Stimulated activated CD4-positive, alpha-beta T cell treated with anti-CD3 and anti-CD28 coated beads, Interleukin-4, amount 100 ng/mL, for 24 hours (primary cell): ENCODE data around the gene MSI2.

Experiments used
- DNase-seq: peaks from one replicate; pipeline ENCODE4 v3.0.0-alpha.2; 2020

The MSI2 gene

DNA sequence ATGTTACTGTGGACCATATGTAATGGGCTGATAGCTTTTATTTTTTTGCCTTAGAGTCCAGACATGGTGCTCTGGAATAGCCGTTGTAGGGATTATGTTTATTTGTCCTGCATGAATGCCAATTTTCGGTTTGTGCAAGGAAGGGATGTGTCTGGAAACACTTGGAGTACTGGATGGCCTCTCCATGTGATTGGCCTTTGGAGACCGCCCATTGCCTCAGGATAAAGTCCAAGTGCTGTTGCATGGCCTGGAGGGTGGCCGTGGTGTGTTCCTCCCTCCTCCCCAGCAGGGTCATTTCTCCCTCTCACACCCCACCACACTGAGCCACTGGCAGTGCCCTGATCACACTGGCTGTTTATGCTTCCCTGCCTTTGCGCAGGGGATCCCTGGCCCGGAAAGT lies 93.9 kb downstream of the MSI2 start:
- DNase-seq, result no peak

DNA sequence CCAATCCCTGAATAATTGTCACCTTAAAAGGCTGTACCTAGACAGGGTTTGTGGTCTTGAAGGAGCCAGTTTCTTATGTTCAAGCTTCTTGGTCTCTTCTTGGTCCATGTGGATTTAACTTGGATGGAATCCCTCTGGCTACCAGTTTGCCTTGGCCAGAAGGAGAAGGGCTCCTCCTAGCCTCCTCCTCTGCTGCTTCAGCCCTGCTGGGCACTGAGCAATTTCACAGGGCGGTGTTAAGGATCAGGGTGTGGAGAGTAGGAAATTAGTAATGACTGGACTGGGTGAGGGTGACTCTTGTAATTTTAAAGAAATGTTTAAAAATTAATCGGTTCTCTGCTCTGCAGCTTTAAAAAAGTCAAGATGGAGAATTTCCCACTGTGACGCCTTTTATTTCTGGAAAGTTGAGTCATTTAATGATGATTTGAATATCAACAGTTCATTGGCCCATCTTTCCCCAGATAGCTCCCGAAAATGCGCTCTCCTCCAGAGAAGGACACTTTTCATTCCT lies 96.4 kb downstream of the MSI2 start:
- no peak for DNase-seq

GRCh38 chr17:57354673-57355072 lies 98.3 kb downstream of the MSI2 start:
- no peak for DNase-seq

GRCh38 chr17:57355090-57355859 lies 99.0 kb downstream of the MSI2 start:
- DNase-seq, result no peak

GRCh38 chr17:57356153-57356718 lies 99.9 kb downstream of the MSI2 start:
- no peak for DNase-seq

GRCh38 chr17:57356719-57357391 lies 100.5 kb downstream of the MSI2 start:
- DNase-seq, result no peak

DNA sequence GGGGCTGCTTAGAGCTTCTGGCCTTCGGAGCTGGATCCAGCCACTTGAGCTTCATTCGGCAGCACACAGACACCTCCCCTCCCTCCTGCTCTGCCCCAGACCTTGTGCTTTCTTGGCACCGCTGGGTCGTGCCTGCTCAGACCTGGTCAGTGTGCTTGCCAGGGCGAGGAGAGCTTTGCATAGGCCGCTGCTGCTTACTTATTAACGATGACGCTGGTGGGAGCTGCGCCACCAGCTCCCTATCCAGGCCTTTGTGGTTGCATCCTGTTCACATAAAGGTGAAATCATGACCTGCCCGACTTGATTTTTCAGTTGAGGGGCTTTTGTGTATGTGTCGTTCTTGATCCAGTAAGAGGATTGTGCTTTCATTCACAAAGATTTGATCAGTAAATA lies 101.1 kb downstream of the MSI2 start:
- no peak for DNase-seq

DNA sequence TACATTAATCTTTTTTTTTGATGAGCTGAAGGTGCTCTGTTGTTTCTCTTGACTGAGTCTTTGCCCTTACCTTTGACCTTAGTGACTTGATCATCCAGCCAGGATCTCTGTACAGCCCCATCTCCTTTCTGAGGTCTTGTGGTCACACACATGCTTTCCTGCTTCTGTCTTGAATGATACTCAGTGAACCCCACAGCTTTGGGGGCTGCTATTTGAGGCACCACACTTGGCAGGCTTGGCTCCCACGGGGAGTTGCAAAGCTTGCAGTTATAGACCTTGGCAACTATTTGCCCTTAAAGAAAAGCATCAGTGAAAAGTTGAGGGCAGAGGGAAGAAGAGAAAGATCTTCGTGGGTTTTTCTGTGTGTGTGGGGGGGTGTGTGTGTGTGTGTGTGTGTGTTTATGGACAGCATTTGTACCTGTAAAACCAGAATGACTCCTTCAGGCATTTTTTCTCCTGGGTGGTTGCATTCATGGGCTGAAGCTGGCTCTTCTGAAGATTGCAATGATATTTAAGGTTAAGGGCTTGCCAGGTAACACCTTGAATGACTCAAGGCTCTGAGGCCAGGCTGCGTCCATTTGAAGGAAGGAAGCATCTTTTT lies 101.6 kb downstream of the MSI2 start:
- no peak for DNase-seq

DNA sequence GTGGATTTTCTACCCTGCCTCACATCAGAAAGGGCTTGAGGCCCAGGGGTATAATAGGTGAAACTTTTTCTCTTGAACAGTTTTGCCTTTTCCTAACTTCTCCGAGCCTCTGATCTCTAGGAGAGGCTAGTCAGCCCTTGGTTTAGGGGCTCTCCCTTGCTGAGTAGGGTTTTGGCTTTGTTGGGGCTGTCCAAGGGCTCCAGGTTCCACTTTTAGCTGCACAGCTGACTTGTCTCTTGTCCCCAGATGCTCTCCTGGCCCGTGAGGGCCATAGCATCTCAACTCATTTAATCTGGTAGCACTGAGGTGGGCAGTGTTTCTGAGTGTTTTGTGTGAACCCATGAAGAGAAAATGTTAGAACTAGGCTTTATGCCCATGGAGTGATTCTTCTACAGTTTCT lies 103.9 kb downstream of the MSI2 start:
- no peak for DNase-seq

- DNase-seq, result no peak
These were observed 106.7 kb downstream of the MSI2 start for GRCh38 chr17:57362797-57363556.

DNA sequence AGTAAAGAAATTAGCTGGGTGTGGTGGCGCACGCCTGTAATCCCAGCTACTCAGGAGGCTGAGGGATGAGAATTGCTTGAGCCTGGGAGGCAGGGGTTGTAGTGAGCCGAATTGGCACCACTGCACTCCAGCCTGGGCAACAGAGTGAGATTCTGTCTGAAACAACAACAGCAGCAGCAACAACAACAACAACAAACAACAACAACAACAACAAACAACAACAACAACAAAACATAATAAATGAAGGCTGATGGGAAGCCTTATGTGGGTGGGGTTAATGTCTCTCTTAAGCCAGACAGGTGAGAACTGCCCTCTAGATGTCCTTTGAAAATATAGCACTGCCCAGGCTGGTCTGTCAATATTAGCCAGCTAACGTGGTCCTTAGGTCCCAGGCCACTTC lies 107.3 kb downstream of the MSI2 start:
- DNase-seq, result no peak

DNA sequence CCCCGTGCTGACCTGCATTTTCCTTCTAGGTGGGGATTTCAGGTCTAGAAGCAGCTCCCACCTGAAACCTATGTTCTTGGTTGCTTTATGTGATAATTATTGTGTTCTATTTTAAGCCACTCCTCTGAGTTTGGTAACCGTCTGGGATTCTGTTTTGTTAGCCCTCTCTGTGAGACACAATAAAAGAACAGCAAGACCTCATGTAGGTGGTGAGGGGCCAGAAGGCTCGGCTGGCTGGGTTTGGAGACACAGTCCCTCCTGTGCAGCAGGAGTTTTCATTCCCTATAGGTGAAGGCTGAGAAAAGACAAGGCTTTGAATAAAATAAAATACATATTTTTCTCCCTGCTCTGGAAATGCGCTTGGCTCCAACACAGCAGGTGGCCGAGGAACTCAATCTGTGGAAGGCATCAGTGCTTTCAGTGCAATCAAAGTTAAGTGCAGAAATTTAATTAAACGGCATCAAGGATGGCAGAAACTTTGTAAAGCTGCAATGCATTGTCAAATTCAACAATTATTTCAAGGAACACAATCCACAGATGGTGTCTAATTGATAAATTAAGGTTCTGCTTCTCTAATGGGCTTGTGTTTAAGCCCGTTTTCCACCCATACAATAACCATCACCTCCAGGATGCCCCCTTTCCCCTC lies 107.8 kb downstream of the MSI2 start:
- DNase-seq, result no peak

DNA sequence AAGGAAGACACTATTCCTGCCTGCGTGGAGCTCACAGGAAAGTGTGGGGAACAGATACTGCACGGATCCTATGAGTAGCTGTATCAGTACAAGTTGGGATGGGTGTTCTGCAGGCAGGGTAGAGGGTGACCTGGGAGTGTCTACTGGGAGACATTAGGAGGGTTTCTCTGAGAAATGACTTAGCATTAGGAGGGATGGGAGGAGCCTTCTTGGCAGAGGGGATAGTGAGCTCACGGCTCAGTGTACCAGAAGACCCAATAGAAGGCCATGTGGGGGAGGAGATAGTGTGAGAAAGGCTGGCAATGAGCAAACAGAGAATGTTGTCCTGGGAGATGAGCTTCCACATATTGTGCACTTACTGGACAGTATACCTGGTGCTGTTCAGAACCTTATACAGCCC lies 109.1 kb downstream of the MSI2 start:
- no peak for DNase-seq

DNA sequence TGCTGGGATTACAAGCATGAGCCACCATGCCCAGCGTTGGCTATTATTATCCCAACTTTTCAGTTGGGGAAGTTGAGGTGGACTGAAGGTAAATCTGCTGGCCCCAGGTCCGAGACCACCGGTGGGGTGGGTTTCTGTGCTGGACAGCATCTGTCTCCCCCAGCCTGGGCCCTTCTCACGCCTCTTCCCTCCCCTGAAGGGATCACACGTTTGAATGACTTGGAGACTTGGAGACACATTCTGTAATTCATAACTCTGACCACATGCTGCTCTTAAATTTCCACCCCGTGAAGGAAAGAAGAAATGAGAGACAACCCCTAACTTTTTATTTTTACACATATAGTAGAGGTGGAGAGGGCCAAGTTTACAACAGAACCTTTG lies 109.8 kb downstream of the MSI2 start:
- DNase-seq, result no peak

- DNase-seq, result no peak
These were observed 110.4 kb downstream of the MSI2 start for GRCh38 chr17:57366558-57367351.

DNA sequence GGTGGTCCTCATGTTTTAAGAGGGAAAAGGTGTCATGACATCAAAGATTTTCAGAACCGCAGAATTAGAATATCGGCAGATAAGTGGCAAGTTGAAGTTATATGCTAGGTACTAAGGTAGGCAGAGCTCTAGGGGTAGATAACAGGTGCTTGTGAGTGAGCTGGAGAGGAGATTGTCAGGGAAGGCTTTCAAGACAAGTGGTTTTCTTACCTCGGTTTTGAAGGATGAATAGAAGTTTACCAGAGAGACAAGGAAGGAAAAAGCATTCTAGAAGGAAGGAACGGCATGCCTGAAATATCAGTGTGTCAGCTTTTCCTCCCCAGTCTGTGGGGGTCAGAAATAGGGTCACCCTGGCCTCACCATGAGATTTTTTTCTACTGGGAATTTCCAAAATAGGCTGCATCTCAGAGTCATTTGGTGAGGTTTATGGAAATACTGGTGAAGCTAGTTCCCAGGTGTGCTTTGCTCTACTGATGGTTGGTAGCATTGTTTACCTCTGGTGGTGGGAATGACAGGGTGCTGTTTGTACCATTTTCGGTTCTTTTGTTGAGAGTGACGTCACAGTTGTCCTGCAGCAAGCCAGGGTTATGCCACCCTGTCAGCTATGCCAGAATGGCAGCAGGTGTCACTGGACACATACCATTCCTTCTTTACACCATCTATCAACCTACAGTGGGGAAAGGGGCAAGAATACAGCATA lies 112.5 kb downstream of the MSI2 start:
- no peak for DNase-seq

- DNase-seq, result no peak
These were observed 113.2 kb downstream of the MSI2 start for GRCh38 chr17:57369509-57369945.

DNA sequence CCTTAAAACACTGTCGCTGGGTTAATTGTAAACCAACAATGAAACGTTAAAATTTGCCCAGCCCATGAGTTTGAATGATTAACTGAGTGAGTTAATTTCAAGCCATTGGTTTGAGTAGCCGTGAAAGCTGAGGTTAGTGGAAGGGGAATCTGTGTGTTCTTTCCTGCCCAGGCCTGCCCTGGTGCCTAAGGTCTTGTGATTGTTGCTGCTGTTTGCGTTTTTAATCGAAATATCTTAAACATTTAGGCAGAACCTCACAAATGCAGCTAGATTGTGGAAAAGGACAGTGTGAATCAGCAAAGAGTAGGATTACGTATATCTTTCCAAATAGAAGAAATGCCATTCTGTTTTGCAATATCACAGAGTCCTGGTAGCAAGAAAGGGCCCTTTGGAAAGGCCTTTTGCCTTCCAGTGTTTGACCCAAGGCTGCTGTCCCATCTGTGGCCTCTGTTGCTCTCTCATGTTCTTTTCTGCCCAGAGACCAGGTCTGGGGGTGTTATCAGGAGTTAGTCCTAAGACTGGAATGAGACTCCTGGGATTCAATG lies 113.8 kb downstream of the MSI2 start:
- DNase-seq, result no peak

DNA sequence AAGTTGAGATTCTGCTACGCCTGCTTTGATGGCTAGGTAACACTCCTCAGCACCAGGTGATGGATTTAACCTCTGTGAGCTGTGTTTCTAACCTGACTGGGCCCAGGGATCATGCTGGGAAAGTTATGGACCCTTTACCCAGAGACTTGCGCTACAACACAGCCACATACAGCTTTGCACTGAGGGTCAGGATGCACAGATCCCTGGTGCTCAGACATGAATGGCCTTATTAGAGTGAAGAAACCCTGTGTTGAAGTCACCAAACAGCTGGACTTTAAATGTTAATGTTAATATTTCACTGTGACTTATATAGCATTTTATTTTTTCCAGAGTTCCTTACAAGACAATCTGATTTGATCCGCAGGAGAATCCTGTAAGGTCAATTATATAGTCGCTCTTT lies 114.3 kb downstream of the MSI2 start:
- DNase-seq, result no peak

DNA sequence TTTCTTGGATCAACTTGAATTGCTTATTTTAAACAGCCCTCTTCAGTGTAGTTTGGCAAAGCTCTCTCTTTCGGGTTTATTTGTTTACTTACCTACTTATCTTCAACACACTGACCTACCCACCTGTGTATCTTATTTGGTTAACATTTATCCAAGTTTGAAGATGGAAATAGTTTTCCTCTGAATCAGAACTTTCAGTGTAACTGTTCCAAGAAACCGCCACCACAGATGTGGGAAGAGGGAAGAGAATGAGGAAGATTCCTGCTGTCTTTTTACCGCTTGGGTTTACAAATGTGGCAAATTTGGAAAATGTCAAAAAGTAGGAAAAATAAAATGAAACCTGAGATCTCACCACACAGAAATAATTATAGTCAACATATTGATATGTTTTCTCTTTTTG lies 115.8 kb downstream of the MSI2 start:
- no peak for DNase-seq

DNA sequence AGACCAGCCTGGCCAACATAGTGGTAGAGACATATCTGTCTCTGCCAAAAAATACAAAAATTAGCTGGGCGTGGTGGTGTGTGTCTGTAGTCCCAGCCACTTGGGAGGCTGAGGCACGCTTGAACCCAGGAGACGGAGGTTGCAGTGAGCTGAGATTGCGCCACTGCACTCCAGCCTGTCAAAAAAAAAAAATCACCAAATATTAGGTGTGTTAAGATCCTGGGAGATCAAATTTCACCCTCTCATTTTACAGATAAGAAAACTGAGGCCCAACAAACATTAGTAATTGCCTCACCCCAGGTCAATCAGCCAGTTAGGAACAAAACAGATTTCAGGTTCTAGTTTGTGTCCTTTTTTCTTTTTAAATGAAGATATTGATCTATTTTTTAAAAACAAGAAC lies 116.7 kb downstream of the MSI2 start:
- no peak for DNase-seq
